ENCODE measurements around the gene UBE3D. TPM values are rescaled to one million over a fixed set of nuclear protein-coding genes. Genes with fewer than 3 reads are reported as not detected.

UBE3D gene
- total RNA-seq, 1 experiment from 2014 or later: 10.7 TPM

- H4K91ac ChIP-seq (ENCODE audit: insufficient read length, low read depth, low read length): no peak overlapping the region
- Mint-ChIP-seq H3K9me3 (no peaks in the 10 kb centered on the region), H3K27me3 (ENCODE audit: low read depth) (no peaks in the 10 kb centered on the region), H3K36me3 (ENCODE audit: insufficient read depth in 1 of 3, low read depth in 3 of 3) (no peaks in the 10 kb centered on the region), H3K4me3 (no peak overlapping the region), H3K4me1 (peaks cover 3% of the 10 kb centered on the region in 2 experiments; a peak in 2 of 4 replicates), H3K27ac (no peak overlapping the region)
- no peaks in the 10 kb centered on the region for H3K23me2 ChIP-seq (ENCODE audit: insufficient read length, low read depth, low read length, poor library complexity, severe bottlenecking)
- H3K23ac ChIP-seq (ENCODE audit: insufficient read length, low read depth, low read length): no peak overlapping the region
- no peak overlapping the region for H3K9ac ChIP-seq (ENCODE audit: extremely low read depth, insufficient read length, low read length)
- H3K4me2 ChIP-seq (ENCODE audit: insufficient read depth, insufficient read length, low read length): no peak overlapping the region
- no peaks in the 10 kb centered on the region for H3K4me1 ChIP-seq (ENCODE audit: insufficient read depth, low read length)
- H2AK5ac ChIP-seq (ENCODE audit: insufficient read length, low read length): no peak overlapping the region
- H2BK12ac ChIP-seq (ENCODE audit: insufficient read length, low read depth, low read length): no peak overlapping the region
- no peak overlapping the region for H2BK5ac ChIP-seq (ENCODE audit: insufficient read length, low read length)
- no peak overlapping the region for H2AFZ ChIP-seq (ENCODE audit: low read length)
- H3K56ac ChIP-seq (ENCODE audit: insufficient read length, low read depth, low read length): no peak overlapping the region
- H3K27me3 ChIP-seq (ENCODE audit: insufficient read depth, low read length): no peaks in the 10 kb centered on the region
- no peak for TF ChIP-seq CTCF (conservative IDR thresholded peaks at IDR 0.05)
- no peak overlapping the region for H2BK20ac ChIP-seq (ENCODE audit: low read depth, low read length, poor library complexity, severe bottlenecking)
- H3K4ac ChIP-seq (ENCODE audit: low read depth, low read length): no peak overlapping the region
- no peaks in the 10 kb centered on the region for H3K9me3 ChIP-seq (ENCODE audit: control insufficient read depth, low read depth, low read length)
- no peak overlapping the region for H2BK15ac ChIP-seq (ENCODE audit: low read depth, low read length)
- no peaks in the 10 kb centered on the region for H4K20me1 ChIP-seq (ENCODE audit: control insufficient read depth, insufficient read depth, insufficient read length)
- DNase-seq: no peak
- H4K5ac ChIP-seq (ENCODE audit: insufficient read length, low read depth, low read length): no peak overlapping the region
- no peak overlapping the region for H4K8ac ChIP-seq (replicated peaks; ENCODE audit: insufficient read length, low read depth, low read length)
- no peaks in the 10 kb centered on the region for H3K79me1 ChIP-seq (ENCODE audit: insufficient read depth, low read depth, low read length, poor library complexity, severe bottlenecking)
- H3T11ph ChIP-seq (ENCODE audit: low read length): no peak overlapping the region
- H3K14ac ChIP-seq (ENCODE audit: insufficient read depth, low read length): no peak overlapping the region
- H2BK120ac ChIP-seq (ENCODE audit: low read depth, low read length, poor library complexity, severe bottlenecking): no peak overlapping the region
- no peak overlapping the region for H3K27ac ChIP-seq (ENCODE audit: insufficient read length, low read depth, low read length)
- no peaks in the 10 kb centered on the region for H3K79me2 ChIP-seq (ENCODE audit: insufficient read depth, low read length)
- H3K18ac ChIP-seq (ENCODE audit: insufficient read length, low read depth, low read length): no peak overlapping the region
Observed at GRCh38 chr6:82910820-82911219, 154.8 kb downstream of the UBE3D start.

Measured in H9 (cell line).